Transverse colon (tissue), 4 donors: Measurements from ENCODE around the gene CPXM2.

Experiments
- EP300 ChIP-seq: sonication (generic); formaldehyde crosslinking; IDR thresholded peaks from one replicate; pipeline ENCODE4 v1.6.1; 2017; ENCODE audit warnings: antibody characterized with exemption, low read depth
- POLR2A ChIP-seq: fragments of 450-650 bp; IDR thresholded peaks from one replicate; pipeline ENCODE4 v1.6.1; 2016; ENCODE audit warnings: antibody characterized with exemption, mild to moderate bottlenecking, moderate library complexity
- POLR2AphosphoS5 ChIP-seq, 3 donors: sonication (generic); formaldehyde crosslinking; IDR thresholded peaks; one replicate each; pipeline ENCODE4 v1.6.1; 2016; ENCODE audit warnings: antibody characterized with exemption in 3 of 3
- TF ChIP-seq, protein P1 (sequence below), 5 experiments: fragments of 200-600 bp in 3 of 5; fragments of 450-650 bp in 2 of 5; sonication (generic) in 3 of 5; IDR thresholded peaks; 1 replicate in 2 of 5; 2 replicates in 3 of 5; pipeline ENCODE4 v1.5.1; 2016 to 2017; ENCODE audit warnings: antibody characterized with exemption in 5 of 5, inconsistent platforms in 3 of 5, mild to moderate bottlenecking in 2 of 5, moderate library complexity in 1 of 5

GRCh38 chr10:123897146-123897545 is 5.5 kb upstream of the CPXM2 start:
- no peak for TF ChIP-seq POLR2AphosphoS5 (IDR thresholded peaks at IDR 0.05)
- TF ChIP-seq, protein P1, sequence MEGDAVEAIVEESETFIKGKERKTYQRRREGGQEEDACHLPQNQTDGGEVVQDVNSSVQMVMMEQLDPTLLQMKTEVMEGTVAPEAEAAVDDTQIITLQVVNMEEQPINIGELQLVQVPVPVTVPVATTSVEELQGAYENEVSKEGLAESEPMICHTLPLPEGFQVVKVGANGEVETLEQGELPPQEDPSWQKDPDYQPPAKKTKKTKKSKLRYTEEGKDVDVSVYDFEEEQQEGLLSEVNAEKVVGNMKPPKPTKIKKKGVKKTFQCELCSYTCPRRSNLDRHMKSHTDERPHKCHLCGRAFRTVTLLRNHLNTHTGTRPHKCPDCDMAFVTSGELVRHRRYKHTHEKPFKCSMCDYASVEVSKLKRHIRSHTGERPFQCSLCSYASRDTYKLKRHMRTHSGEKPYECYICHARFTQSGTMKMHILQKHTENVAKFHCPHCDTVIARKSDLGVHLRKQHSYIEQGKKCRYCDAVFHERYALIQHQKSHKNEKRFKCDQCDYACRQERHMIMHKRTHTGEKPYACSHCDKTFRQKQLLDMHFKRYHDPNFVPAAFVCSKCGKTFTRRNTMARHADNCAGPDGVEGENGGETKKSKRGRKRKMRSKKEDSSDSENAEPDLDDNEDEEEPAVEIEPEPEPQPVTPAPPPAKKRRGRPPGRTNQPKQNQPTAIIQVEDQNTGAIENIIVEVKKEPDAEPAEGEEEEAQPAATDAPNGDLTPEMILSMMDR (IDR thresholded peaks at IDR 0.05): no peak
- no peak for TF ChIP-seq POLR2A
- no peak for TF ChIP-seq EP300
